HepG2 (cell line): ENCODE results near the gene SRPRB. TPM values are rescaled to one million over a fixed set of nuclear protein-coding genes. Genes with fewer than 3 reads are reported as not detected.

Source experiments
- ATF1 ChIP-seq: IDR thresholded peaks from 2 replicates; pipeline ENCODE4 v1.6.1; 2016; ENCODE audit warnings: mild to moderate bottlenecking, control low read depth
- GFI1 ChIP-seq: sonication (generic); formaldehyde crosslinking; IDR thresholded peaks from 2 replicates; pipeline ENCODE4 v1.5.0; 2020; ENCODE audit warnings: missing genetic modification reagents, mild to moderate bottlenecking, borderline replicate concordance
- IRX3 ChIP-seq: sonication (generic); formaldehyde crosslinking; IDR thresholded peaks from 2 replicates; pipeline ENCODE4 v1.8.1; 2023; ENCODE audit warnings: mild to moderate bottlenecking, low read depth, missing genetic modification reagents, borderline replicate concordance
- MIER3 ChIP-seq: IDR thresholded peaks from 2 replicates; pipeline ENCODE4 v1.6.1; 2016; ENCODE audit warnings: missing compliant biosample characterization, borderline replicate concordance
- POLR2A ChIP-seq, 2 experiments: IDR thresholded peaks; 2 replicates each; pipeline ENCODE4 v1.6.1; 2011; ENCODE audit warnings: low read depth in 2 of 2, low read length in 2 of 2, mild to moderate bottlenecking in 1 of 2, moderate library complexity in 1 of 2; ENCODE audit not compliant: insufficient read depth in 1 of 2
- SALL1 ChIP-seq: sonication (generic); formaldehyde crosslinking; IDR thresholded peaks from 2 replicates; pipeline ENCODE4 v1.8.0; 2022; ENCODE audit warnings: mild to moderate bottlenecking, missing genetic modification reagents
- U2AF1 ChIP-seq: fragments of 200-400 bp; formaldehyde crosslinking; optimal IDR thresholded peaks from 2 replicates; pipeline ENCODE3; 2017; ENCODE audit warnings: mild to moderate bottlenecking, low read depth, low read length
- ZNF143 ChIP-seq: sonication (generic); formaldehyde crosslinking; IDR thresholded peaks from 2 replicates; pipeline ENCODE4 v1.4.0; 2020; ENCODE audit warnings: missing genetic modification reagents
- ZNF598 ChIP-seq: sonication (generic); formaldehyde crosslinking; IDR thresholded peaks from 2 replicates; pipeline ENCODE4 v1.5.1; 2020; ENCODE audit warnings: mild to moderate bottlenecking, missing genetic modification reagents, borderline replicate concordance
- ZNF883 ChIP-seq: sonication (generic); formaldehyde crosslinking; IDR thresholded peaks from 2 replicates; pipeline ENCODE4 v1.5.1; 2020; ENCODE audit warnings: mild to moderate bottlenecking, missing genetic modification reagents; ENCODE audit errors: not compliant biosample characterization
- polyA plus RNA-seq, 8 experiments: library from polyadenylated mRNA; depleted of rRNA in 3 of 8; stranded (reverse) in 7 of 8; unstranded in 1 of 8; fragments of >200 nt; fragmentation: Illumina TruSeq in 4 of 8; extraction: Trizol in 4 of 8; gene quantifications; 2 replicates each; pipeline versions ENCODE4 v1.2.1 to v1.2.3, GENCODE V29; 2011 to 2016; ENCODE audit warnings: low read depth in 4 of 8, missing spikeins in 1 of 8, mixed read lengths in 1 of 8; ENCODE audit not compliant: insufficient read depth in 1 of 8
- total RNA-seq, 5 experiments: library from RNA; depleted of rRNA; stranded (reverse); fragments of >200 nt; fragmentation: Illumina TruSeq; extraction: Trizol; gene quantifications; 2 replicates each; pipeline ENCODE4 v1.2.3, GENCODE V29; 2016; ENCODE audit warnings: low read depth in 1 of 5
- TF ChIP-seq, protein P1 (sequence below): sonication (generic); formaldehyde crosslinking; IDR thresholded peaks from 2 replicates; pipeline ENCODE4 v1.5.0; 2020; ENCODE audit warnings: missing genetic modification reagents
- TF ChIP-seq, protein P2 (sequence below): sonication (generic); formaldehyde crosslinking; IDR thresholded peaks from 2 replicates; pipeline ENCODE4 v1.4.0; 2020; ENCODE audit warnings: missing genetic modification reagents, borderline replicate concordance
- TF ChIP-seq, protein P3 (sequence below): fragments of 450-650 bp; IDR thresholded peaks from 2 replicates; pipeline ENCODE4 v1.6.1; 2017; ENCODE audit warnings: mild to moderate bottlenecking
- TF ChIP-seq, protein P4 (sequence below): sonication (generic); formaldehyde crosslinking; IDR thresholded peaks from 2 replicates; pipeline ENCODE4 v1.5.0; 2020; ENCODE audit warnings: mild to moderate bottlenecking, missing genetic modification reagents, borderline replicate concordance
- TF ChIP-seq, protein P5 (sequence below): sonication (generic); formaldehyde crosslinking; IDR thresholded peaks from 2 replicates; pipeline ENCODE4 v1.4.0; 2020; ENCODE audit warnings: missing genetic modification reagents

Gene SRPRB
- total and polyA plus RNA-seq, 2 of the 13 experiments (the other 11 are each of a cell fraction or from before 2014, with no cell fraction given) = 41.0 to 111 TPM

DNA sequence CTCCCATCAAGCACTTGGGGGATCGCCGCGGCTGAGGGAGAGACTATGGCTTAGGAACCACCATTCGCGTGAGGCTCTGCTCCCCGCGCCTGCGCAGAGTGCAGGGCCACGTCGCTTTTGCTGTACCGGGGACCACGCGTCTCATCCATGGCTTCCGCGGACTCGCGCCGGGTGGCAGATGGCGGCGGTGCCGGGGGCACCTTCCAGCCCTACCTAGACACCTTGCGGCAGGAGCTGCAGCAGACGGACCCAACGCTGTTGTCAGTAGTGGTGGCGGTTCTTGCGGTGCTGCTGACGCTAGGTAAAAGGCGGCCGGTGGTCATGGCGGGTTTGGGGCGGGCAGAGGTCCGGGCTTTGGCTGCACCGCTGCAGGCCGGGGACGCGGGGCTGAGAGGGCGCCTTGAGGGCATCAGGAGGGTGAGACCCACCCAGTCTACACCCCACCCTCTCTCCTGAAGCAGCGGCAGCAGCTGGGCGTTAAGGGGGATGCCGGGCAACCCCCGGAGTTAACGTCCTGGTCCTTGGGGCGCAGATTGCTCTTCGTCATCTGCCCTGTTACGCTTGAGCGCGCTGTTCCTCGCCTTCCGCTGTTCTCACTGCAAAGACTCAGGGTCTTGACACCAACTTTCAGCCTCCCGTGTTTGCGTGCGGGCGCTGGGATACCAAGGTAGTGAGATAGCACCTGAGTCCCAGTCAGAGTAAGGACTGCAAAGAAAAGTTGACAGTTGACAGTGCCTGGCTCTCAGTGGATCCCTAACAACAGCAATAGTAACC lies at the start of gene SRPRB (continued):
- TF ChIP-seq, protein P1, sequence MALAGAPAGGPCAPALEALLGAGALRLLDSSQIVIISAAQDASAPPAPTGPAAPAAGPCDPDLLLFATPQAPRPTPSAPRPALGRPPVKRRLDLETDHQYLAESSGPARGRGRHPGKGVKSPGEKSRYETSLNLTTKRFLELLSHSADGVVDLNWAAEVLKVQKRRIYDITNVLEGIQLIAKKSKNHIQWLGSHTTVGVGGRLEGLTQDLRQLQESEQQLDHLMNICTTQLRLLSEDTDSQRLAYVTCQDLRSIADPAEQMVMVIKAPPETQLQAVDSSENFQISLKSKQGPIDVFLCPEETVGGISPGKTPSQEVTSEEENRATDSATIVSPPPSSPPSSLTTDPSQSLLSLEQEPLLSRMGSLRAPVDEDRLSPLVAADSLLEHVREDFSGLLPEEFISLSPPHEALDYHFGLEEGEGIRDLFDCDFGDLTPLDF (CRISPR knock-in tag) = peak; percentile 43; the same call in 1 of the 2 replicates
- TF ChIP-seq, protein P2, sequence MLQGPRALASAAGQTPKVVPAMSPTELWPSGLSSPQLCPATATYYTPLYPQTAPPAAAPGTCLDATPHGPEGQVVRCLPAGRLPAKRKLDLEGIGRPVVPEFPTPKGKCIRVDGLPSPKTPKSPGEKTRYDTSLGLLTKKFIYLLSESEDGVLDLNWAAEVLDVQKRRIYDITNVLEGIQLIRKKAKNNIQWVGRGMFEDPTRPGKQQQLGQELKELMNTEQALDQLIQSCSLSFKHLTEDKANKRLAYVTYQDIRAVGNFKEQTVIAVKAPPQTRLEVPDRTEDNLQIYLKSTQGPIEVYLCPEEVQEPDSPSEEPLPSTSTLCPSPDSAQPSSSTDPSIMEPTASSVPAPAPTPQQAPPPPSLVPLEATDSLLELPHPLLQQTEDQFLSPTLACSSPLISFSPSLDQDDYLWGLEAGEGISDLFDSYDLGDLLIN (CRISPR knock-in tag) = peak; percentile 40; the same call in 1 of the 2 replicates
- TF ChIP-seq ZNF883 (CRISPR knock-in tag) = peak; percentile 44
- TF ChIP-seq ATF1 (CRISPR knock-in tag) = no peak; the same call in 1 of the 2 replicates
- TF ChIP-seq IRX3 (CRISPR knock-in tag) = 0 out of 2 replicates have a peak, but pooled peaks have one; percentile 32
- TF ChIP-seq MIER3 (CRISPR knock-in tag) = peak; percentile 39; the same call in 1 of the 2 replicates
- TF ChIP-seq ZNF598 (CRISPR knock-in tag) = peak; percentile 77; the same call in 1 of the 2 replicates
- TF ChIP-seq, protein P3, sequence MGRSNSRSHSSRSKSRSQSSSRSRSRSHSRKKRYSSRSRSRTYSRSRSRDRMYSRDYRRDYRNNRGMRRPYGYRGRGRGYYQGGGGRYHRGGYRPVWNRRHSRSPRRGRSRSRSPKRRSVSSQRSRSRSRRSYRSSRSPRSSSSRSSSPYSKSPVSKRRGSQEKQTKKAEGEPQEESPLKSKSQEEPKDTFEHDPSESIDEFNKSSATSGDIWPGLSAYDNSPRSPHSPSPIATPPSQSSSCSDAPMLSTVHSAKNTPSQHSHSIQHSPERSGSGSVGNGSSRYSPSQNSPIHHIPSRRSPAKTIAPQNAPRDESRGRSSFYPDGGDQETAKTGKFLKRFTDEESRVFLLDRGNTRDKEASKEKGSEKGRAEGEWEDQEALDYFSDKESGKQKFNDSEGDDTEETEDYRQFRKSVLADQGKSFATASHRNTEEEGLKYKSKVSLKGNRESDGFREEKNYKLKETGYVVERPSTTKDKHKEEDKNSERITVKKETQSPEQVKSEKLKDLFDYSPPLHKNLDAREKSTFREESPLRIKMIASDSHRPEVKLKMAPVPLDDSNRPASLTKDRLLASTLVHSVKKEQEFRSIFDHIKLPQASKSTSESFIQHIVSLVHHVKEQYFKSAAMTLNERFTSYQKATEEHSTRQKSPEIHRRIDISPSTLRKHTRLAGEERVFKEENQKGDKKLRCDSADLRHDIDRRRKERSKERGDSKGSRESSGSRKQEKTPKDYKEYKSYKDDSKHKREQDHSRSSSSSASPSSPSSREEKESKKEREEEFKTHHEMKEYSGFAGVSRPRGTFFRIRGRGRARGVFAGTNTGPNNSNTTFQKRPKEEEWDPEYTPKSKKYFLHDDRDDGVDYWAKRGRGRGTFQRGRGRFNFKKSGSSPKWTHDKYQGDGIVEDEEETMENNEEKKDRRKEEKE = no peak
- TF ChIP-seq GFI1 (CRISPR knock-in tag) = peak; percentile 58; the same call in 1 of the 2 replicates
- TF ChIP-seq, protein P4, sequence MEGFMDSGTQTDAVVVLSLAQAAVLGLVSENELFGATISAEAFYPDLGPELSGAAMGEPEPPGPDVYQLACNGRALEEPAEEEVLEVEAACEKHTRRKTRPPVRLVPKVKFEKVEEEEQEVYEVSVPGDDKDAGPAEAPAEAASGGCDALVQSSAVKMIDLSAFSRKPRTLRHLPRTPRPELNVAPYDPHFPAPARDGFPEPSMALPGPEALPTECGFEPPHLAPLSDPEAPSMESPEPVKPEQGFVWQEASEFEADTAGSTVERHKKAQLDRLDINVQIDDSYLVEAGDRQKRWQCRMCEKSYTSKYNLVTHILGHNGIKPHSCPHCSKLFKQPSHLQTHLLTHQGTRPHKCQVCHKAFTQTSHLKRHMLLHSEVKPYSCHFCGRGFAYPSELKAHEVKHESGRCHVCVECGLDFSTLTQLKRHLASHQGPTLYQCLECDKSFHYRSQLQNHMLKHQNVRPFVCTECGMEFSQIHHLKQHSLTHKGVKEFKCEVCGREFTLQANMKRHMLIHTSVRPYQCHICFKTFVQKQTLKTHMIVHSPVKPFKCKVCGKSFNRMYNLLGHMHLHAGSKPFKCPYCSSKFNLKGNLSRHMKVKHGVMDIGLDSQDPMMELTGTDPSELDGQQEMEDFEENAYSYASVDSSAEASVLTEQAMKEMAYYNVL = no peak
- TF ChIP-seq, protein P5, sequence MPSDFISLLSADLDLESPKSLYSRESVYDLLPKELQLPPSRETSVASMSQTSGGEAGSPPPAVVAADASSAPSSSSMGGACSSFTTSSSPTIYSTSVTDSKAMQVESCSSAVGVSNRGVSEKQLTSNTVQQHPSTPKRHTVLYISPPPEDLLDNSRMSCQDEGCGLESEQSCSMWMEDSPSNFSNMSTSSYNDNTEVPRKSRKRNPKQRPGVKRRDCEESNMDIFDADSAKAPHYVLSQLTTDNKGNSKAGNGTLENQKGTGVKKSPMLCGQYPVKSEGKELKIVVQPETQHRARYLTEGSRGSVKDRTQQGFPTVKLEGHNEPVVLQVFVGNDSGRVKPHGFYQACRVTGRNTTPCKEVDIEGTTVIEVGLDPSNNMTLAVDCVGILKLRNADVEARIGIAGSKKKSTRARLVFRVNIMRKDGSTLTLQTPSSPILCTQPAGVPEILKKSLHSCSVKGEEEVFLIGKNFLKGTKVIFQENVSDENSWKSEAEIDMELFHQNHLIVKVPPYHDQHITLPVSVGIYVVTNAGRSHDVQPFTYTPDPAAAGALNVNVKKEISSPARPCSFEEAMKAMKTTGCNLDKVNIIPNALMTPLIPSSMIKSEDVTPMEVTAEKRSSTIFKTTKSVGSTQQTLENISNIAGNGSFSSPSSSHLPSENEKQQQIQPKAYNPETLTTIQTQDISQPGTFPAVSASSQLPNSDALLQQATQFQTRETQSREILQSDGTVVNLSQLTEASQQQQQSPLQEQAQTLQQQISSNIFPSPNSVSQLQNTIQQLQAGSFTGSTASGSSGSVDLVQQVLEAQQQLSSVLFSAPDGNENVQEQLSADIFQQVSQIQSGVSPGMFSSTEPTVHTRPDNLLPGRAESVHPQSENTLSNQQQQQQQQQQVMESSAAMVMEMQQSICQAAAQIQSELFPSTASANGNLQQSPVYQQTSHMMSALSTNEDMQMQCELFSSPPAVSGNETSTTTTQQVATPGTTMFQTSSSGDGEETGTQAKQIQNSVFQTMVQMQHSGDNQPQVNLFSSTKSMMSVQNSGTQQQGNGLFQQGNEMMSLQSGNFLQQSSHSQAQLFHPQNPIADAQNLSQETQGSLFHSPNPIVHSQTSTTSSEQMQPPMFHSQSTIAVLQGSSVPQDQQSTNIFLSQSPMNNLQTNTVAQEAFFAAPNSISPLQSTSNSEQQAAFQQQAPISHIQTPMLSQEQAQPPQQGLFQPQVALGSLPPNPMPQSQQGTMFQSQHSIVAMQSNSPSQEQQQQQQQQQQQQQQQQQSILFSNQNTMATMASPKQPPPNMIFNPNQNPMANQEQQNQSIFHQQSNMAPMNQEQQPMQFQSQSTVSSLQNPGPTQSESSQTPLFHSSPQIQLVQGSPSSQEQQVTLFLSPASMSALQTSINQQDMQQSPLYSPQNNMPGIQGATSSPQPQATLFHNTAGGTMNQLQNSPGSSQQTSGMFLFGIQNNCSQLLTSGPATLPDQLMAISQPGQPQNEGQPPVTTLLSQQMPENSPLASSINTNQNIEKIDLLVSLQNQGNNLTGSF (CRISPR knock-in tag) = no peak
- TF ChIP-seq POLR2A (IDR thresholded peaks at IDR 0.05; ENCODE audit: insufficient read depth in 1 of 2, low read depth in 2 of 2, low read length in 2 of 2) = peak; percentile 93 to 94
- TF ChIP-seq SALL1 (CRISPR knock-in tag) = peak; percentile 71
- TF ChIP-seq ZNF143 (CRISPR knock-in tag) = peak; percentile 98
- peak; percentile 16 for TF ChIP-seq U2AF1
